ENCODE measurements around the gene CCDC185. TPM values are rescaled to one million over a fixed set of nuclear protein-coding genes. Genes with fewer than 3 reads are reported as not detected.

Gene CCDC185
- total and polyA plus RNA-seq, 2 of the 13 experiments (the other 11 are each of a cell fraction or from before 2014, with no cell fraction given): not detected

- DNase-seq (ENCODE audit: low spot score) (no peak), FAIRE-seq (no peak), ATAC-seq (no peak)
- H3K9me3 ChIP-seq (ENCODE audit: low read length): no peaks in the 10 kb centered on the region
- no peak overlapping the region for H3K27ac ChIP-seq (ENCODE audit: extremely low read length, insufficient read depth, low read length)
- ChIA-PET CTCF (ENCODE audit: low intra/inter-chr PET ratio, low total read pairs) (no interaction called here), POLR2A (no interaction called here)
- H2AFZ ChIP-seq (ENCODE audit: low read length): no peak overlapping the region
- peaks cover 0 to 28% of the 10 kb centered on the region in 2 experiments; a peak in 3 of 5 replicates for H3K27me3 ChIP-seq (ENCODE audit: control insufficient read depth in 1 of 2, insufficient read depth in 2 of 2, low read length in 2 of 2)
- no peak overlapping the region for H3K4me2 ChIP-seq (ENCODE audit: low read depth, low read length)
- no TSS peak for BruUV-seq (replicated peaks)
- in situ Hi-C loops (cut with HindIII; ENCODE audit: extremely low pct_ligation_motif_present, low pct_unique_long_range_greater_than_20kb) (no loop called here), intact Hi-C loops (cut with micrococcal nuclease; ENCODE audit: unreplicated experiment) (no loop called here)
- TF ChIP-seq GABPA (IDR thresholded peaks at IDR 0.05; ENCODE audit: low read depth, low read length) (no peak), GABPA (CRISPR knock-in tag; IDR thresholded peaks at IDR 0.05; ENCODE audit: low read depth) (no peak), ZNF790 (CRISPR knock-in tag; IDR thresholded peaks at IDR 0.05; ENCODE audit: borderline replicate concordance) (no peak), FIP1L1 (IDR thresholded peaks at IDR 0.05; ENCODE audit: borderline replicate concordance, insufficient read depth, low read depth, low read length) (no peak), SAFB2 (CRISPR knock-in tag; IDR thresholded peaks at IDR 0.05; ENCODE audit: borderline replicate concordance, low read depth) (no peak), ZNF720 (CRISPR knock-in tag; IDR thresholded peaks at IDR 0.05) (no peak), ZBTB37 (CRISPR knock-in tag; IDR thresholded peaks at IDR 0.05) (no peak), ARHGAP35 (CRISPR knock-in tag; IDR thresholded peaks at IDR 0.05; ENCODE audit: borderline replicate concordance) (no peak), RCOR2 (CRISPR knock-in tag; IDR thresholded peaks at IDR 0.05) (no peak), KLF6 (CRISPR knock-in tag; IDR thresholded peaks at IDR 0.05) (no peak), SNAPC2 (CRISPR knock-in tag; IDR thresholded peaks at IDR 0.05) (no peak), LBX2 (CRISPR knock-in tag; IDR thresholded peaks at IDR 0.05; ENCODE audit: borderline replicate concordance) (no peak), POGK (CRISPR knock-in tag; conservative IDR thresholded peaks at IDR 0.05) (no peak), ZNF7 (CRISPR knock-in tag; IDR thresholded peaks at IDR 0.05) (no peak)
- H3K9ac ChIP-seq (ENCODE audit: insufficient read depth, low read depth, low read length): no peak overlapping the region
- H3K36me3 ChIP-seq (replicated peaks in 1 of 2; ENCODE audit: control insufficient read depth in 1 of 2, insufficient read depth in 2 of 2, low read length in 2 of 2): no peaks in the 10 kb centered on the region
- WGBS (ENCODE audit: low lambda C conversion rate): 8% methylated on average over 2 of the region's 2 CpGs
- H3K79me2 ChIP-seq (ENCODE audit: insufficient read depth, low read length): no peaks in the 10 kb centered on the region
- no peak overlapping the region for H3K4me3 ChIP-seq (replicated peaks in 1 of 3; ENCODE audit: insufficient read depth in 1 of 3, low read depth in 2 of 3, low read length in 3 of 3)
- H3K4me1 ChIP-seq (ENCODE audit: insufficient read depth, low read length): no peaks in the 10 kb centered on the region
- H4K20me1 ChIP-seq (ENCODE audit: insufficient read depth, low read length): no peaks in the 10 kb centered on the region
Observed at GRCh38 chr1:223355699-223356098, 37.5 kb upstream of the CCDC185 start.

Data from HepG2 (cell line).